Hepatic stellate cell (primary cell): Measurements from ENCODE around the gene HILPDA.
"Not testable (repeated sequence)": the region's sequence is repeated elsewhere in the genome, so short reads cannot be mapped to it uniquely, and the experiment has no call there.

ENCODE experiments used
- DNase-seq: peaks from one replicate; pipeline ENCODE4 v3.0.0; 2011; ENCODE audit warnings: low spot score

The HILPDA gene

GRCh38 chr7:128431754-128432153 lies 23.9 kb upstream of the HILPDA start:
- DNase-seq = no peak

GRCh38 chr7:128434413-128435326 lies 21.0 kb upstream of the HILPDA start:
- DNase-seq = no peak

- no peak for DNase-seq
These were observed 20.4 kb upstream of the HILPDA start for GRCh38 chr7:128435327-128435686.

GRCh38 chr7:128437426-128438332 lies 18.0 kb upstream of the HILPDA start:
- DNase-seq = no peak

- DNase-seq = no peak
These were observed 13.3 kb upstream of the HILPDA start for GRCh38 chr7:128442356-128442755.

- no peak for DNase-seq
These were observed 11.7 kb upstream of the HILPDA start for GRCh38 chr7:128443831-128444600.

GRCh38 chr7:128446306-128446705 lies 9.4 kb upstream of the HILPDA start:
- DNase-seq = no peak

GRCh38 chr7:128447941-128448564 lies 7.6 kb upstream of the HILPDA start:
- no peak for DNase-seq

GRCh38 chr7:128448751-128449302 lies 6.9 kb upstream of the HILPDA start:
- no peak for DNase-seq

- DNase-seq = no peak
These were observed 5.3 kb upstream of the HILPDA start for GRCh38 chr7:128450409-128450808.

GRCh38 chr7:128450913-128451312 lies 4.8 kb upstream of the HILPDA start:
- DNase-seq = no peak

GRCh38 chr7:128452552-128452951 lies 3.1 kb upstream of the HILPDA start:
- DNase-seq = no peak

- peak; percentile 66 for DNase-seq
These were observed 1.6 kb upstream of the HILPDA start for GRCh38 chr7:128453836-128454804.

- DNase-seq = no peak
These were observed 703 bp upstream of the HILPDA start for GRCh38 chr7:128454808-128455542.

- DNase-seq = no peak
These were observed 612 bp downstream of the HILPDA start for GRCh38 chr7:128456255-128456725.

- not testable (repeated sequence) for DNase-seq
These were observed 1.7 kb downstream of the HILPDA start for GRCh38 chr7:128457385-128457784.

GRCh38 chr7:128458956-128459355 lies 3.3 kb downstream of the HILPDA start:
- DNase-seq = no peak

GRCh38 chr7:128459394-128459878 lies 3.8 kb downstream of the HILPDA start:
- DNase-seq = peak; percentile 77

- no peak for DNase-seq
These were observed 6.8 kb downstream of the HILPDA start for GRCh38 chr7:128462460-128462859.
